ENCODE data around the gene MGMT.

MGMT gene

GRCh38 chr10:129694184-129694583 lies 227.1 kb downstream of the MGMT start:
- Mint-ChIP-seq H3K4me3 (no peak overlapping the region), H3K4me1 (ENCODE audit: low read depth) (no peaks in the 10 kb centered on the region), H3K27ac (no peak overlapping the region), H3K9me3 (no peaks in the 10 kb centered on the region), H3K27me3 (ENCODE audit: low read depth) (no peaks in the 10 kb centered on the region), H3K36me3 (ENCODE audit: low read depth) (no peaks in the 10 kb centered on the region)

- no peak overlapping the region for H3K27ac Mint-ChIP-seq
Observed at GRCh38 chr10:129694691-129695243, 227.7 kb downstream of the MGMT start.

GRCh38 chr10:129695671-129696070 lies 228.6 kb downstream of the MGMT start:
- no peak overlapping the region for H3K4me3 Mint-ChIP-seq
- H3K27me3 Mint-ChIP-seq (ENCODE audit: low read depth): no peaks in the 10 kb centered on the region
- no peaks in the 10 kb centered on the region for H3K4me1 Mint-ChIP-seq (ENCODE audit: low read depth)
- no peaks in the 10 kb centered on the region for H3K9me3 Mint-ChIP-seq
- no peaks in the 10 kb centered on the region for H3K36me3 Mint-ChIP-seq (ENCODE audit: low read depth)
- H3K27ac Mint-ChIP-seq: no peak overlapping the region

More at GRCh38 chr10:129694691-129695243, 227.7 kb downstream of the MGMT start:
- Mint-ChIP-seq H3K27me3 (ENCODE audit: low read depth) (no peaks in the 10 kb centered on the region), H3K4me3 (no peak overlapping the region), H3K9me3 (no peaks in the 10 kb centered on the region), H3K36me3 (ENCODE audit: low read depth) (no peaks in the 10 kb centered on the region), H3K4me1 (ENCODE audit: low read depth) (no peaks in the 10 kb centered on the region)

- Mint-ChIP-seq H3K27me3 (ENCODE audit: low read depth) (no peaks in the 10 kb centered on the region), H3K4me3 (no peak overlapping the region), H3K36me3 (ENCODE audit: low read depth) (no peaks in the 10 kb centered on the region), H3K4me1 (ENCODE audit: low read depth) (no peaks in the 10 kb centered on the region), H3K9me3 (no peaks in the 10 kb centered on the region), H3K27ac (no peak overlapping the region)
Observed at GRCh38 chr10:129696636-129697035, 229.6 kb downstream of the MGMT start.

- Mint-ChIP-seq H3K27me3 (ENCODE audit: low read depth) (no peaks in the 10 kb centered on the region), H3K27ac (no peak overlapping the region), H3K36me3 (ENCODE audit: low read depth) (no peaks in the 10 kb centered on the region), H3K4me1 (ENCODE audit: low read depth) (no peaks in the 10 kb centered on the region), H3K9me3 (no peaks in the 10 kb centered on the region), H3K4me3 (no peak overlapping the region)
Observed at GRCh38 chr10:129697463-129698247, 230.6 kb downstream of the MGMT start.

- no peak overlapping the region for H3K4me3 Mint-ChIP-seq
- no peaks in the 10 kb centered on the region for H3K9me3 Mint-ChIP-seq
- H3K36me3 Mint-ChIP-seq (ENCODE audit: low read depth): no peaks in the 10 kb centered on the region
- no peaks in the 10 kb centered on the region for H3K4me1 Mint-ChIP-seq (ENCODE audit: low read depth)
- no peak overlapping the region for H3K27ac Mint-ChIP-seq
- H3K27me3 Mint-ChIP-seq (ENCODE audit: low read depth): no peaks in the 10 kb centered on the region
Observed at GRCh38 chr10:129699722-129700340, 232.8 kb downstream of the MGMT start.

GRCh38 chr10:129702605-129703004 lies 235.6 kb downstream of the MGMT start:
- no peaks in the 10 kb centered on the region for H3K36me3 Mint-ChIP-seq (ENCODE audit: low read depth)
- H3K9me3 Mint-ChIP-seq: no peaks in the 10 kb centered on the region
- no peaks in the 10 kb centered on the region for H3K27me3 Mint-ChIP-seq (ENCODE audit: low read depth)
- H3K27ac Mint-ChIP-seq: no peak overlapping the region
- no peaks in the 10 kb centered on the region for H3K4me1 Mint-ChIP-seq (ENCODE audit: low read depth)
- no peak overlapping the region for H3K4me3 Mint-ChIP-seq

- no peaks in the 10 kb centered on the region for H3K36me3 Mint-ChIP-seq (ENCODE audit: low read depth)
- H3K27ac Mint-ChIP-seq: no peak overlapping the region
- no peaks in the 10 kb centered on the region for H3K9me3 Mint-ChIP-seq
- no peaks in the 10 kb centered on the region for H3K4me1 Mint-ChIP-seq (ENCODE audit: low read depth)
- H3K27me3 Mint-ChIP-seq (ENCODE audit: low read depth): no peaks in the 10 kb centered on the region
- H3K4me3 Mint-ChIP-seq: no peak overlapping the region
Observed at GRCh38 chr10:129703287-129704137, 236.5 kb downstream of the MGMT start.

GRCh38 chr10:129704225-129704624 lies 237.2 kb downstream of the MGMT start:
- Mint-ChIP-seq H3K4me3 (no peak overlapping the region), H3K36me3 (ENCODE audit: low read depth) (no peaks in the 10 kb centered on the region)

GRCh38 chr10:129704786-129705525 lies 237.9 kb downstream of the MGMT start:
- peaks cover 1% of the 10 kb centered on the region for H3K4me1 Mint-ChIP-seq (ENCODE audit: low read depth)
- no peaks in the 10 kb centered on the region for H3K36me3 Mint-ChIP-seq (ENCODE audit: low read depth)
- H3K27ac Mint-ChIP-seq: no peak overlapping the region
- H3K27me3 Mint-ChIP-seq (ENCODE audit: low read depth): no peaks in the 10 kb centered on the region
- no peak overlapping the region for H3K4me3 Mint-ChIP-seq
- no peaks in the 10 kb centered on the region for H3K9me3 Mint-ChIP-seq

More at GRCh38 chr10:129704225-129704624, 237.2 kb downstream of the MGMT start:
- peaks cover 1% of the 10 kb centered on the region for H3K4me1 Mint-ChIP-seq (ENCODE audit: low read depth)
- no peaks in the 10 kb centered on the region for H3K9me3 Mint-ChIP-seq
- H3K27ac Mint-ChIP-seq: no peak overlapping the region
- no peaks in the 10 kb centered on the region for H3K27me3 Mint-ChIP-seq (ENCODE audit: low read depth)

GRCh38 chr10:129705676-129706075 lies 238.6 kb downstream of the MGMT start:
- Mint-ChIP-seq H3K27ac (no peak overlapping the region), H3K27me3 (ENCODE audit: low read depth) (no peaks in the 10 kb centered on the region), H3K4me3 (no peak overlapping the region), H3K9me3 (no peaks in the 10 kb centered on the region), H3K4me1 (ENCODE audit: low read depth) (peaks cover 1% of the 10 kb centered on the region), H3K36me3 (ENCODE audit: low read depth) (no peaks in the 10 kb centered on the region)

- H3K9me3 Mint-ChIP-seq: no peaks in the 10 kb centered on the region
- H3K4me3 Mint-ChIP-seq: no peak overlapping the region
- peaks cover 1% of the 10 kb centered on the region for H3K4me1 Mint-ChIP-seq (ENCODE audit: low read depth)
- no peak overlapping the region for H3K27ac Mint-ChIP-seq
- no peaks in the 10 kb centered on the region for H3K27me3 Mint-ChIP-seq (ENCODE audit: low read depth)
- H3K36me3 Mint-ChIP-seq (ENCODE audit: low read depth): no peaks in the 10 kb centered on the region
Observed at GRCh38 chr10:129706081-129706480, 239.0 kb downstream of the MGMT start.

- Mint-ChIP-seq H3K4me3 (no peak overlapping the region), H3K27me3 (ENCODE audit: low read depth) (no peaks in the 10 kb centered on the region), H3K9me3 (no peaks in the 10 kb centered on the region), H3K4me1 (ENCODE audit: low read depth) (peaks cover 1% of the 10 kb centered on the region), H3K36me3 (ENCODE audit: low read depth) (no peaks in the 10 kb centered on the region), H3K27ac (no peak overlapping the region)
Observed at GRCh38 chr10:129706523-129706922, 239.5 kb downstream of the MGMT start.

Data from T-helper 1 cell treated with Interleukin-12 subunit alpha and Interleukin-12 subunit beta and Interleukin-4 antibody, amounts not matched to agents 30 μg/mL and 1 μg/mL, for 36 hours (primary cell).